Prostate gland (tissue), 2 donors: ENCODE measurements around the gene CASKIN1. TPM values are rescaled to one million over a fixed set of nuclear protein-coding genes. Genes with fewer than 3 reads are reported as not detected.

Source experiments
- DNase-seq: peaks from one replicate; pipeline ENCODE4 v3.0.0-alpha.2; 2019; ENCODE audit warnings: low spot score
- H3K27ac ChIP-seq, 2 donors: fragments of 200-600 bp; sonication (generic); 2 replicates each; pipeline ENCODE4 v1.5.1; 2017 to 2019
- H3K27me3 ChIP-seq: fragments of 200-600 bp; sonication (generic); replicated peaks from 2 replicates; pipeline ENCODE4 v1.5.1; 2019; ENCODE audit not compliant: insufficient read depth
- H3K36me3 ChIP-seq, 2 donors: fragments of 200-600 bp; sonication (generic); 1 replicate in 1 of 2; 2 replicates in 1 of 2; pipeline versions ENCODE4 v1.5.1 to v1.8.1; 2017 to 2019
- H3K4me1 ChIP-seq: fragments of 200-600 bp; sonication (generic); replicated peaks from 2 replicates; pipeline ENCODE4 v1.5.1; 2019
- H3K4me3 ChIP-seq, 2 donors: fragments of 200-600 bp; sonication (generic); 2 replicates each; pipeline ENCODE4 v1.5.1; 2017 to 2019
- H3K9me3 ChIP-seq: fragments of 200-600 bp; sonication (generic); 2 replicates; pipeline ENCODE4 v1.5.1; 2017
- CTCF ChIP-seq, 4 experiments: fragments of 200-600 bp in 2 of 4; fragments of 450-650 bp in 2 of 4; sonication (generic) in 2 of 4; IDR thresholded peaks; 1 replicate in 3 of 4; 2 replicates in 1 of 4; pipeline ENCODE4 v1.5.1; 2016 to 2019; ENCODE audit warnings: antibody characterized with exemption in 4 of 4, mild to moderate bottlenecking in 2 of 4, moderate library complexity in 2 of 4
- POLR2A ChIP-seq: fragments of 450-650 bp; IDR thresholded peaks from one replicate; pipeline ENCODE4 v1.6.1; 2016; ENCODE audit warnings: antibody characterized with exemption, mild to moderate bottlenecking
- POLR2AphosphoS5 ChIP-seq: sonication (generic); formaldehyde crosslinking; IDR thresholded peaks from one replicate; pipeline ENCODE4 v1.6.1; 2017; ENCODE audit warnings: antibody characterized with exemption
- WGBS: methylation state at CpG from one replicate; pipeline ENCODE4 v1.1.5; 2018; 5-methylcytosine and 5-hydroxymethylcytosine counted together
- intact Hi-C: fragments of 100-400 bp; cut with DNase I; formaldehyde crosslinking; loops from one replicate; pipeline ENCODE4 v1.14.2; 2022
- total RNA-seq, 2 donors: library from RNA; depleted of rRNA; stranded (reverse); fragments of >200 nt; gene quantifications; one replicate each; pipeline ENCODE4 v1.1.0, GENCODE V29; 2016

Gene CASKIN1
- total RNA-seq, 2 donors from 2014 or later = 0.77 to 5.3 TPM

DNA sequence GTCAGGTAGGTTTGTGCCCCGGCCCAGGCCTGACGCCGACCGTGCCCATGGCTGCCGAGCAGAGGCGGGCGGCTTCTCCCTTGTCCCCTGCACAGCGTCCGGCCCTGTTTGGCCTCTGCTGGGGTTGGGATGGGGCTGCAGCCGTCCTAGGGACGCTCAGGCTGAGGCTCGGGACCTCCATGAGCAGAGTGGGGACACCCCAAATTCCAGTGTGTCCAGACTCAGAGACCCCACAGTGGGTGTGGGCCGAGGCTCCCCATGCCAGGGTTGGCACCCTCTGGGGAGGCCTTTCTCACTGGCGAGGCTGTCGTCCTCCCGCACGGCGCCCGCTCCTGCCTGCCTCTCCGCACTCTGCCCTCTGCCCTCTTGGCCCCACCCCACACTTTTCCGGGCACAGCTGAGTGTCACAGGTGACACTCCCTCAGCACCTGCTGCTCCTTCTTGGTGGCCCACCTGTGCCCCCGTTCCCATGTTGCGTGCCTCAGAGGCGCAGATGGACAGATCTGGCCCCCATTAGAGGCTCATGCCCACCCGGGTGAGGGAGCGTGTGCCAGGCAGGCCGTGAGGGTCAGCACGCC is 24.7 kb downstream of the CASKIN1 start:
- Histone ChIP-seq H3K4me3 (no peak overlapping the region), H3K9me3 (no peaks in the 10 kb centered on the region), H3K36me3 (peaks cover 7 to 18% of the 10 kb centered on the region in 2 donors), H3K4me1 (no peaks in the 10 kb centered on the region), H3K27ac (no peak overlapping the region), H3K27me3 (no peaks in the 10 kb centered on the region)
- intact Hi-C loops = no loop called here
- no peak for DNase-seq
- no peak for TF ChIP-seq CTCF (IDR thresholded peaks at IDR 0.05)
- no peak for TF ChIP-seq POLR2A
- no peak for TF ChIP-seq POLR2AphosphoS5
- WGBS = 93% methylated on average over 21 of the region's 28 CpGs

DNA sequence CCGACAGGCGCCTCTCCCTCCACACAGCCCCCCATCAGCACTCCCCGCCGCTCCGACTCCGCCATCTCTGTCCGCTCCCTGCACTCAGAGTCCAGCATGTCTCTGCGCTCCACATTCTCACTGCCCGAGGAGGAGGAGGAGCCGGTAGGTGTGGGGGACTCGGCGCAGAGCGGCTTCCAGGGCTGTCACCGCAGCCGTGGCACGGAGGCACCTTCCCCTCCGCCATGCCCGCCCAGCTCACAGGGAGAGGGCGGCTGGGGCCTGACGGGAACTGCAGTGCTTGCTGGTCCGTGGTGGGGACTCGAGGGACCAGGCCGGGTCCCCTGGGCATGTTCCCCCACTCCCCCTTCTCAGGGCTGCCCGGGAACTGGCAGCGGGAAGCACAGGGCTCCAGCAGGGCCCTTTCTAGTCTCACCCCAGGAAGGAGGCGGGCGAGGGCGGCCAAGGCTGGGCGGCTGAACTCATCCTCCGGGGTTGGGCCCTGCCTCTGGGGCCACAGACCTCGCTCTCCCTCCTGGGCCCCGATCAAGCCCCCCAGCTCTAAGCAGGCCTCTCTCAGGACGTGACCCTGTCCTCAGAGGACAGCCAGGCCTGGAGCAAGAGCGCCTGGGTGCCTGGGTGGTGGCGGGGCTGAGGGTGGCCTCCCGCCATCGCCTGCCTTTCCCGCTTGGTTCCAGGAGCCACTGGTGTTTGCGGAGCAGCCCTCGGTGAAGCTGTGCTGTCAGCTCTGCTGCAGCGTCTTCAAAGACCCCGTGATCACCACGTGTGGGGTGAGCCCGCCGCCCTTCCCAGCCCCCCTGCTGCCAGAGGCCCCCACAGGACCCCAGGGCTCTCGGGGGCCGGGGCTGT is 25.6 kb downstream of the CASKIN1 start:
- TF ChIP-seq POLR2AphosphoS5 (no peak), CTCF (IDR thresholded peaks at IDR 0.05) (no peak), POLR2A (no peak)
- no peaks in the 10 kb centered on the region for H3K9me3 ChIP-seq
- no peak overlapping the region for H3K27ac ChIP-seq
- no peaks in the 10 kb centered on the region for H3K4me1 ChIP-seq
- H3K4me3 ChIP-seq = no peak overlapping the region
- DNase-seq = no peak
- 90% methylated on average over 38 of the region's 47 CpGs for WGBS
- intact Hi-C loops = no loop called here
- peaks cover 7 to 15% of the 10 kb centered on the region in 2 donors for H3K36me3 ChIP-seq
- H3K27me3 ChIP-seq = no peaks in the 10 kb centered on the region

DNA sequence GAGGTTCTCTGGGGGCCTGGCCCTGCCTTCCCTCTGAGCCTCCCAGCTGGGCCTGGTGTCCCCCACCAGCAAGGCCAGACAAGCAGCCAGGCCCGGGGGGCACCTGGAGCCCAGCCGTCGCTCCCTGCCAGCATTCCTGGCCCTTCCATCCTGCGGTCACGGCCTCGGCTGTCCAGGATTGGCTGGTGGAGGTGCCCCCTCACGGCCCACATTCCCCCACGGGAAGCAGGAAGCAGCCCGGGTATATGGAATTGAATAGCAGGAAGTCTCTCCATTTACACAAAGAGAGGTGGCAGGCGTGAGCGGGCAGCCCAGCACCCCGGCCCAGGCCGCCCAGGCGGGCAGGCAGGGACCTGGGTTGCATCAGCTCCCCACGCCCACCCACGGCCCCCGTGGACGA is 26.3 kb downstream of the CASKIN1 start:
- no peaks in the 10 kb centered on the region for H3K27me3 ChIP-seq
- intact Hi-C loops = no loop called here
- no peak overlapping the region for H3K4me3 ChIP-seq
- peak overlapping the region in 1 of 2 donors; percentile 29 for H3K27ac ChIP-seq
- 95% methylated on average over 11 of the region's 18 CpGs for WGBS
- H3K9me3 ChIP-seq = no peaks in the 10 kb centered on the region
- no peak for DNase-seq
- peaks cover 7 to 14% of the 10 kb centered on the region in 2 donors for H3K36me3 ChIP-seq
- TF ChIP-seq CTCF (IDR thresholded peaks at IDR 0.05) (no peak), POLR2AphosphoS5 (no peak), POLR2A (no peak)
- H3K4me1 ChIP-seq = no peaks in the 10 kb centered on the region

GRCh38 chr16:2167068-2167638 is 29.3 kb downstream of the CASKIN1 start:
- Histone ChIP-seq H3K4me3 (no peak overlapping the region), H3K36me3 (peaks cover 0 to 4% of the 10 kb centered on the region in 2 donors), H3K27ac (no peak overlapping the region), H3K27me3 (no peaks in the 10 kb centered on the region), H3K9me3 (no peaks in the 10 kb centered on the region), H3K4me1 (peaks cover 13% of the 10 kb centered on the region)
- intact Hi-C loops = no loop called here
- DNase-seq = no peak
- WGBS = 92% methylated on average over 17 of the region's 18 CpGs
- no peak for TF ChIP-seq CTCF (IDR thresholded peaks at IDR 0.05)
